GM18909 (cell line): ENCODE data around the gene TCF4.

ENCODE experiments used
- ATAC-seq: cut with Tn5 transposase; IDR thresholded peaks from one replicate; pipeline ENCODE4 v1.9.1; 2021; ENCODE audit warnings: mild to moderate bottlenecking; ENCODE audit not compliant: unreplicated experiment, poor library complexity

The TCF4 gene

GRCh38 chr18:55587418-55588110 lies 428 bp downstream of the TCF4 start:
- ATAC-seq, result no peak

GRCh38 chr18:55585920-55586561 lies 2.0 kb downstream of the TCF4 start:
- no peak for ATAC-seq

GRCh38 chr18:55585065-55585919 lies 2.7 kb downstream of the TCF4 start:
- no peak for ATAC-seq

GRCh38 chr18:55584201-55584600 lies 3.8 kb downstream of the TCF4 start:
- no peak for ATAC-seq

- no peak for ATAC-seq
These were observed 5.7 kb downstream of the TCF4 start for GRCh38 chr18:55582325-55582724.

GRCh38 chr18:55579501-55580270 lies 8.3 kb downstream of the TCF4 start:
- ATAC-seq, result no peak

- ATAC-seq, result no peak
These were observed 10.0 kb downstream of the TCF4 start for GRCh38 chr18:55577812-55578539.

GRCh38 chr18:55576001-55576400 lies 12.0 kb downstream of the TCF4 start:
- ATAC-seq, result no peak

- ATAC-seq, result no peak
These were observed 12.9 kb downstream of the TCF4 start for GRCh38 chr18:55575066-55575465.

- no peak for ATAC-seq
These were observed 14.6 kb downstream of the TCF4 start for GRCh38 chr18:55573386-55573785.

GRCh38 chr18:55570966-55571365 lies 17.0 kb downstream of the TCF4 start:
- ATAC-seq, result no peak

GRCh38 chr18:55566456-55566935 lies 21.5 kb downstream of the TCF4 start:
- ATAC-seq, result no peak

GRCh38 chr18:55559739-55560138 lies 28.3 kb downstream of the TCF4 start:
- ATAC-seq, result no peak

- no peak for ATAC-seq
These were observed 30.8 kb downstream of the TCF4 start for GRCh38 chr18:55557211-55557610.

- ATAC-seq, result no peak
These were observed 32.5 kb downstream of the TCF4 start for GRCh38 chr18:55555395-55556027.

GRCh38 chr18:55552526-55553189 lies 35.3 kb downstream of the TCF4 start:
- ATAC-seq, result no peak

GRCh38 chr18:55551227-55551626 lies 36.8 kb downstream of the TCF4 start:
- ATAC-seq, result no peak

- no peak for ATAC-seq
These were observed 37.5 kb downstream of the TCF4 start for GRCh38 chr18:55550471-55550870.
